PFSK-1 (cell line): ENCODE measurements around the gene FBXL16.

Source experiments
- POLR2AphosphoS5 ChIP-seq: IDR thresholded peaks from 2 replicates; pipeline ENCODE4 v1.6.1; 2012; ENCODE audit warnings: low read depth, mild to moderate bottlenecking, control low read depth, low read length, moderate library complexity
- SIN3A ChIP-seq: IDR thresholded peaks from 2 replicates; pipeline ENCODE4 v1.6.1; 2012; ENCODE audit warnings: mild to moderate bottlenecking, low read length, moderate library complexity, borderline replicate concordance; ENCODE audit not compliant: insufficient read depth
- TAF1 ChIP-seq: IDR thresholded peaks from 2 replicates; pipeline ENCODE4 v1.6.1; 2012; ENCODE audit warnings: low read length, control low read depth, borderline replicate concordance; ENCODE audit not compliant: insufficient read depth
- TF ChIP-seq, protein P1 (sequence below), 2 experiments: IDR thresholded peaks; 2 replicates each; pipeline versions ENCODE4 v1.6.1 to v1.8.0; 2011 to 2012; ENCODE audit warnings: low read depth in 2 of 2, low read length in 2 of 2, control low read depth in 1 of 2, inconsistent platforms in 1 of 2, mild to moderate bottlenecking in 1 of 2, moderate library complexity in 1 of 2; ENCODE audit not compliant: insufficient read depth in 1 of 2

DNA sequence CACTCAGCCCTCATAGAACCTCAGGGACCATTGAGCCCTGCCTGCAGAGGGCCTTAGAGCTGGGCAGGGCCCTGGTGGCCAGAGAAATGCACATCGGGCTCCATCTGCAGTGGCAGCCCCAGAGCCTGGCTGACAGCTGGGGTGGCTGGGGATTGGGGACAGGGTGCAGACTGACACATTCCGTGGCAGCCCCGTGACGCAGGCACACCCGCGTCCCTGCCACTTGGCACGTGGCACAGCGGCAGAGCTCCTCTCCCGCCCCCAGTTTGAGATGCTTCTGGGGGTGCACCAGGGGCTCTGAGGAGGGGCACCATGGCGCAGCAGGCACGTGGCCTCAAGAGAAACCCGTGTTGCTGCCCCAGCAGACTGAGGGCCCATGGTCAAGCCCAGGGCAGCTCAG is 2.2 kb downstream of the FBXL16 start:
- TF ChIP-seq TAF1 (no peak), POLR2AphosphoS5 (no peak), SIN3A (no peak)
- TF ChIP-seq, protein P1, sequence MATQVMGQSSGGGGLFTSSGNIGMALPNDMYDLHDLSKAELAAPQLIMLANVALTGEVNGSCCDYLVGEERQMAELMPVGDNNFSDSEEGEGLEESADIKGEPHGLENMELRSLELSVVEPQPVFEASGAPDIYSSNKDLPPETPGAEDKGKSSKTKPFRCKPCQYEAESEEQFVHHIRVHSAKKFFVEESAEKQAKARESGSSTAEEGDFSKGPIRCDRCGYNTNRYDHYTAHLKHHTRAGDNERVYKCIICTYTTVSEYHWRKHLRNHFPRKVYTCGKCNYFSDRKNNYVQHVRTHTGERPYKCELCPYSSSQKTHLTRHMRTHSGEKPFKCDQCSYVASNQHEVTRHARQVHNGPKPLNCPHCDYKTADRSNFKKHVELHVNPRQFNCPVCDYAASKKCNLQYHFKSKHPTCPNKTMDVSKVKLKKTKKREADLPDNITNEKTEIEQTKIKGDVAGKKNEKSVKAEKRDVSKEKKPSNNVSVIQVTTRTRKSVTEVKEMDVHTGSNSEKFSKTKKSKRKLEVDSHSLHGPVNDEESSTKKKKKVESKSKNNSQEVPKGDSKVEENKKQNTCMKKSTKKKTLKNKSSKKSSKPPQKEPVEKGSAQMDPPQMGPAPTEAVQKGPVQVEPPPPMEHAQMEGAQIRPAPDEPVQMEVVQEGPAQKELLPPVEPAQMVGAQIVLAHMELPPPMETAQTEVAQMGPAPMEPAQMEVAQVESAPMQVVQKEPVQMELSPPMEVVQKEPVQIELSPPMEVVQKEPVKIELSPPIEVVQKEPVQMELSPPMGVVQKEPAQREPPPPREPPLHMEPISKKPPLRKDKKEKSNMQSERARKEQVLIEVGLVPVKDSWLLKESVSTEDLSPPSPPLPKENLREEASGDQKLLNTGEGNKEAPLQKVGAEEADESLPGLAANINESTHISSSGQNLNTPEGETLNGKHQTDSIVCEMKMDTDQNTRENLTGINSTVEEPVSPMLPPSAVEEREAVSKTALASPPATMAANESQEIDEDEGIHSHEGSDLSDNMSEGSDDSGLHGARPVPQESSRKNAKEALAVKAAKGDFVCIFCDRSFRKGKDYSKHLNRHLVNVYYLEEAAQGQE (IDR thresholded peaks at IDR 0.05; ENCODE audit: insufficient read depth in 1 of 2, low read depth in 2 of 2, low read length in 2 of 2) = no peak
